Measurements from ENCODE around the gene CAPS.

The CAPS gene

GRCh38 chr19:5917431-5918107 is 3.5 kb downstream of the CAPS start:
- H2AK5ac ChIP-seq (ENCODE audit: low read length), result no peak overlapping the region
- H3K27me3 ChIP-seq (ENCODE audit: insufficient read depth, low read length, poor library complexity), result no peaks in the 10 kb centered on the region
- no peaks in the 10 kb centered on the region for H3K4me1 ChIP-seq (ENCODE audit: control insufficient read depth, low read depth, low read length)
- no CpG with 5 or more reads among the region's 36 CpGs for WGBS (ENCODE audit: extremely low coverage, insufficient coverage, low lambda C conversion rate)
- H2BK120ac ChIP-seq (ENCODE audit: low read depth, low read length), result no peak overlapping the region
- no peak overlapping the region for H3K18ac ChIP-seq (ENCODE audit: low read length)
- no peak overlapping the region for H3K4ac ChIP-seq (ENCODE audit: low read depth, low read length)
- peaks cover 2% of the 10 kb centered on the region for H3K36me3 ChIP-seq (ENCODE audit: control insufficient read depth, insufficient read depth, low read length)
- H2BK15ac ChIP-seq (replicated peaks; ENCODE audit: low read depth), result no peak overlapping the region
- H3K23ac ChIP-seq (ENCODE audit: low read length), result no peak overlapping the region
- H4K8ac ChIP-seq (ENCODE audit: low read depth, low read length), result no peak overlapping the region
- H3K56ac ChIP-seq (ENCODE audit: low read length), result no peak overlapping the region
- H3K79me1 ChIP-seq (ENCODE audit: low read length), result no peaks in the 10 kb centered on the region
- H3K27ac ChIP-seq (ENCODE audit: low read depth, low read length), result no peak overlapping the region
- H4K5ac ChIP-seq (ENCODE audit: low read length), result no peak overlapping the region
- no peaks in the 10 kb centered on the region for H3K79me2 ChIP-seq (ENCODE audit: control insufficient read depth, insufficient read depth, low read length)
- no peak for DNase-seq
- H2BK5ac ChIP-seq (ENCODE audit: low read length), result no peak overlapping the region
- H3K4me2 ChIP-seq (ENCODE audit: low read length), result no peak overlapping the region
- H3K4me3 ChIP-seq (ENCODE audit: low read length), result no peak overlapping the region
- H3K9ac ChIP-seq (ENCODE audit: low read length), result no peak overlapping the region

GRCh38 chr19:5918463-5919079 is 4.5 kb downstream of the CAPS start:
- DNase-seq, result no peak
- Histone ChIP-seq H3K4me3 (ENCODE audit: low read length) (no peak overlapping the region), H3K9ac (ENCODE audit: low read length) (no peak overlapping the region), H3K36me3 (ENCODE audit: control insufficient read depth, insufficient read depth, low read length) (peaks cover 2% of the 10 kb centered on the region), H2AK5ac (ENCODE audit: low read length) (no peak overlapping the region), H2BK120ac (ENCODE audit: low read depth, low read length) (no peak overlapping the region), H3K56ac (ENCODE audit: low read length) (no peak overlapping the region), H3K79me2 (ENCODE audit: control insufficient read depth, insufficient read depth, low read length) (no peaks in the 10 kb centered on the region), H4K8ac (ENCODE audit: low read depth, low read length) (no peak overlapping the region), H4K5ac (ENCODE audit: low read length) (no peak overlapping the region), H3K4ac (ENCODE audit: low read depth, low read length) (no peak overlapping the region), H3K23ac (ENCODE audit: low read length) (no peak overlapping the region), H3K79me1 (ENCODE audit: low read length) (no peaks in the 10 kb centered on the region), H2BK15ac (replicated peaks; ENCODE audit: low read depth) (no peak overlapping the region), H3K18ac (ENCODE audit: low read length) (no peak overlapping the region), H2BK5ac (ENCODE audit: low read length) (no peak overlapping the region), H3K4me2 (ENCODE audit: low read length) (no peak overlapping the region), H3K27ac (ENCODE audit: low read depth, low read length) (no peak overlapping the region), H3K4me1 (ENCODE audit: control insufficient read depth, low read depth, low read length) (no peaks in the 10 kb centered on the region), H3K27me3 (ENCODE audit: insufficient read depth, low read length, poor library complexity) (no peaks in the 10 kb centered on the region)
- WGBS (ENCODE audit: extremely low coverage, insufficient coverage, low lambda C conversion rate), result no CpG with 5 or more reads among the region's 20 CpGs

GRCh38 chr19:5921516-5922160 is 7.6 kb downstream of the CAPS start:
- Histone ChIP-seq H4K8ac (ENCODE audit: low read depth, low read length) (no peak overlapping the region), H3K56ac (ENCODE audit: low read length) (no peak overlapping the region), H3K27me3 (ENCODE audit: insufficient read depth, low read length, poor library complexity) (no peaks in the 10 kb centered on the region), H2AK5ac (ENCODE audit: low read length) (no peak overlapping the region), H3K4me3 (ENCODE audit: low read length) (no peak overlapping the region), H3K4me2 (ENCODE audit: low read length) (no peak overlapping the region), H3K79me1 (ENCODE audit: low read length) (no peaks in the 10 kb centered on the region), H2BK5ac (ENCODE audit: low read length) (no peak overlapping the region), H3K4ac (ENCODE audit: low read depth, low read length) (no peak overlapping the region), H3K27ac (ENCODE audit: low read depth, low read length) (no peak overlapping the region), H3K4me1 (ENCODE audit: control insufficient read depth, low read depth, low read length) (no peaks in the 10 kb centered on the region), H3K18ac (ENCODE audit: low read length) (no peak overlapping the region), H4K5ac (ENCODE audit: low read length) (no peak overlapping the region), H3K36me3 (ENCODE audit: control insufficient read depth, insufficient read depth, low read length) (peaks cover 8% of the 10 kb centered on the region), H2BK120ac (ENCODE audit: low read depth, low read length) (no peak overlapping the region), H3K23ac (ENCODE audit: low read length) (no peak overlapping the region), H2BK15ac (replicated peaks; ENCODE audit: low read depth) (no peak overlapping the region), H3K9ac (ENCODE audit: low read length) (no peak overlapping the region), H3K79me2 (ENCODE audit: control insufficient read depth, insufficient read depth, low read length) (no peaks in the 10 kb centered on the region)
- no peak for DNase-seq
- WGBS (ENCODE audit: extremely low coverage, insufficient coverage, low lambda C conversion rate), result no CpG with 5 or more reads among the region's 21 CpGs

- H3K36me3 ChIP-seq (ENCODE audit: control insufficient read depth, insufficient read depth, low read length), result peaks cover 9% of the 10 kb centered on the region
These were observed 8.1 kb downstream of the CAPS start for GRCh38 chr19:5922161-5922545.

GRCh38 chr19:5923356-5923755 is 9.3 kb downstream of the CAPS start:
- no peak overlapping the region for H4K5ac ChIP-seq (ENCODE audit: low read length)

More at GRCh38 chr19:5922161-5922545, 8.1 kb downstream of the CAPS start:
- no peak overlapping the region for H3K23ac ChIP-seq (ENCODE audit: low read length)
- H2BK15ac ChIP-seq (replicated peaks; ENCODE audit: low read depth), result no peak overlapping the region
- H4K8ac ChIP-seq (ENCODE audit: low read depth, low read length), result no peak overlapping the region
- H3K27me3 ChIP-seq (ENCODE audit: insufficient read depth, low read length, poor library complexity), result no peaks in the 10 kb centered on the region
- H3K4ac ChIP-seq (ENCODE audit: low read depth, low read length), result no peak overlapping the region
- H4K5ac ChIP-seq (ENCODE audit: low read length), result no peak overlapping the region
- no peak overlapping the region for H3K4me2 ChIP-seq (ENCODE audit: low read length)
- H3K4me3 ChIP-seq (ENCODE audit: low read length), result no peak overlapping the region
- WGBS (ENCODE audit: extremely low coverage, insufficient coverage, low lambda C conversion rate), result no CpG with 5 or more reads among the region's 12 CpGs
- no peak overlapping the region for H2AK5ac ChIP-seq (ENCODE audit: low read length)
- H3K79me2 ChIP-seq (ENCODE audit: control insufficient read depth, insufficient read depth, low read length), result no peaks in the 10 kb centered on the region
- no peak overlapping the region for H2BK120ac ChIP-seq (ENCODE audit: low read depth, low read length)
- H2BK5ac ChIP-seq (ENCODE audit: low read length), result no peak overlapping the region
- no peak overlapping the region for H3K9ac ChIP-seq (ENCODE audit: low read length)
- H3K79me1 ChIP-seq (ENCODE audit: low read length), result no peaks in the 10 kb centered on the region
- H3K56ac ChIP-seq (ENCODE audit: low read length), result no peak overlapping the region
- H3K18ac ChIP-seq (ENCODE audit: low read length), result no peak overlapping the region
- no peak for DNase-seq
- H3K4me1 ChIP-seq (ENCODE audit: control insufficient read depth, low read depth, low read length), result no peaks in the 10 kb centered on the region
- H3K27ac ChIP-seq (ENCODE audit: low read depth, low read length), result no peak overlapping the region

More at GRCh38 chr19:5923356-5923755, 9.3 kb downstream of the CAPS start:
- no peaks in the 10 kb centered on the region for H3K27me3 ChIP-seq (ENCODE audit: insufficient read depth, low read length, poor library complexity)
- no peak overlapping the region for H3K23ac ChIP-seq (ENCODE audit: low read length)
- no peak overlapping the region for H3K4me3 ChIP-seq (ENCODE audit: low read length)
- peaks cover 14% of the 10 kb centered on the region for H3K36me3 ChIP-seq (ENCODE audit: control insufficient read depth, insufficient read depth, low read length)
- WGBS (ENCODE audit: extremely low coverage, insufficient coverage, low lambda C conversion rate), result no CpG with 5 or more reads among the region's 16 CpGs
- no peak overlapping the region for H2BK120ac ChIP-seq (ENCODE audit: low read depth, low read length)
- H3K18ac ChIP-seq (ENCODE audit: low read length), result no peak overlapping the region
- no peak overlapping the region for H2BK5ac ChIP-seq (ENCODE audit: low read length)
- no peak overlapping the region for H2AK5ac ChIP-seq (ENCODE audit: low read length)
- no peak overlapping the region for H3K27ac ChIP-seq (ENCODE audit: low read depth, low read length)
- no peak overlapping the region for H2BK15ac ChIP-seq (replicated peaks; ENCODE audit: low read depth)
- no peaks in the 10 kb centered on the region for H3K79me2 ChIP-seq (ENCODE audit: control insufficient read depth, insufficient read depth, low read length)
- H4K8ac ChIP-seq (ENCODE audit: low read depth, low read length), result no peak overlapping the region
- DNase-seq, result no peak
- no peaks in the 10 kb centered on the region for H3K79me1 ChIP-seq (ENCODE audit: low read length)
- H3K9ac ChIP-seq (ENCODE audit: low read length), result no peak overlapping the region
- no peak overlapping the region for H3K4ac ChIP-seq (ENCODE audit: low read depth, low read length)
- H3K4me2 ChIP-seq (ENCODE audit: low read length), result no peak overlapping the region
- no peaks in the 10 kb centered on the region for H3K4me1 ChIP-seq (ENCODE audit: control insufficient read depth, low read depth, low read length)
- no peak overlapping the region for H3K56ac ChIP-seq (ENCODE audit: low read length)

All from mesendoderm (in vitro differentiated cells).